GM23248 (cell line): ENCODE measurements around the gene BLVRA.

Experiments used
- EZH2 ChIP-seq: fragments of 200-600 bp; sonication (generic); IDR thresholded peaks from 2 replicates; pipeline ENCODE4 v1.6.1; 2018; ENCODE audit warnings: antibody characterized with exemption, mild to moderate bottlenecking; ENCODE audit not compliant: insufficient read depth, poor library complexity, severe bottlenecking
- EZH2phosphoT487 ChIP-seq: fragments of 200-600 bp; sonication (generic); IDR thresholded peaks from 2 replicates; pipeline ENCODE4 v1.6.1; 2018; ENCODE audit warnings: antibody characterized with exemption, moderate library complexity, mild to moderate bottlenecking, low read depth; ENCODE audit not compliant: insufficient read depth

- TF ChIP-seq EZH2phosphoT487 (no peak), EZH2 (no peak)
These were observed 5.1 kb upstream of the BLVRA start for GRCh38 chr7:43753271-43753810.
